H1 (cell line): ENCODE results near the gene CNOT3. TPM values are rescaled to one million over a fixed set of nuclear protein-coding genes. Genes with fewer than 3 reads are reported as not detected.

ENCODE experiments used
- CHD7 ChIP-seq: fragments of 300-600 bp; sonication (generic); IDR thresholded peaks from 2 replicates; pipeline ENCODE4 v1.7.1; 2012; ENCODE audit warnings: low read length, moderate library complexity, mild to moderate bottlenecking, inconsistent platforms; ENCODE audit not compliant: insufficient replicate concordance
- SP4 ChIP-seq: IDR thresholded peaks from 2 replicates; pipeline ENCODE4 v1.6.1; 2012; ENCODE audit warnings: low read length, inconsistent platforms
- TBP ChIP-seq: IDR thresholded peaks from 2 replicates; pipeline ENCODE4 v1.6.1; 2011; ENCODE audit warnings: low read depth, low read length, improper control_type of control experiment
- ZNF274 ChIP-seq: IDR thresholded peaks from 2 replicates; pipeline ENCODE4 v1.7.0; 2012; ENCODE audit warnings: low read length, borderline replicate concordance; ENCODE audit errors: extremely low read depth
- polyA plus RNA-seq, 7 experiments: library from polyadenylated mRNA; depleted of rRNA in 3 of 7; stranded (reverse) in 5 of 7; unstranded in 2 of 7; fragments of >200 nt in 5 of 7; fragments of 200-250 nt in 2 of 7; gene quantifications; 1 replicate in 5 of 7; 2 replicates in 1 of 7; 4 replicates in 1 of 7; pipeline versions ENCODE4 v1.2.1 to v1.2.3, GENCODE V29; 2011 to 2013; ENCODE audit warnings: missing spikeins in 2 of 7, mixed read lengths in 2 of 7
- total RNA-seq: library from RNA; stranded (reverse); fragmentation: NEBNext Ultra II Directional; extraction: Animal tissue kit (Norgen Biotek cat#: 25700); gene quantifications from 2 replicates; pipeline ENCODE4 v1.2.1, GENCODE V29; 2021

The CNOT3 gene
- total and polyA plus RNA-seq, 2 of the 8 experiments (the other 6 are each of a cell fraction or from before 2014, with no cell fraction given): 21.2 to 86.4 TPM

GRCh38 chr19:54162241-54162805 lies 24.8 kb downstream of the CNOT3 start (continued):
- TF ChIP-seq CHD7 (no peak), TBP (no peak), ZNF274 (no peak), SP4 (0 out of 2 replicates have a peak, but pooled peaks have one; percentile 50)
